Measurements from ENCODE around the gene PATE2. TPM values are rescaled to one million over a fixed set of nuclear protein-coding genes. Genes with fewer than 3 reads are reported as not detected.

The PATE2 gene
- total RNA-seq, 4 donors from 2014 or later = not detected

- ATAC-seq (ENCODE audit: low FRiP score) (no peak), DNase-seq (ENCODE audit: low spot score) (no peak)
- TF ChIP-seq CTCF (IDR thresholded peaks at IDR 0.05) = no peak
Observed at GRCh38 chr11:125763483-125763882, 15.1 kb downstream of the PATE2 start.

DNA sequence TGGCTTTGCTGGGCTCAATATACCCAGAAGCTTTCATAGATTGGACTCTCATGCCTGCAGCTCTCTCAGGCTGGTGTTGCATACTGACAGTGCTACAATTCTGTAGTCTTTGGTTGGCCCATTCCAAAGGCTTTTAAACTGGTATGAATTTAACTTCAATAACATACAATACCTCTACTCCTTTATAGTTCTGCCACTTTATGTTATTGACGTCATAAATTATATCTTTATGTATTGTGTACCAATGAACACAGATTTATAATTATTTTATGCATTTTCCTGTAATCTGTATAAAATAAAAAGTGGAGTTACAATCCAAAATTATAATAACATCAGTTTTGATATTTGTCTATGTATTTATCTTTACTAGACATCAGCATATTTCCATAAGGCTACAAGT lies 16.2 kb downstream of the PATE2 start:
- no peak for TF ChIP-seq CTCF (IDR thresholded peaks at IDR 0.05)
- ATAC-seq (ENCODE audit: low FRiP score) (no peak), DNase-seq (ENCODE audit: low spot score) (no peak)

DNA sequence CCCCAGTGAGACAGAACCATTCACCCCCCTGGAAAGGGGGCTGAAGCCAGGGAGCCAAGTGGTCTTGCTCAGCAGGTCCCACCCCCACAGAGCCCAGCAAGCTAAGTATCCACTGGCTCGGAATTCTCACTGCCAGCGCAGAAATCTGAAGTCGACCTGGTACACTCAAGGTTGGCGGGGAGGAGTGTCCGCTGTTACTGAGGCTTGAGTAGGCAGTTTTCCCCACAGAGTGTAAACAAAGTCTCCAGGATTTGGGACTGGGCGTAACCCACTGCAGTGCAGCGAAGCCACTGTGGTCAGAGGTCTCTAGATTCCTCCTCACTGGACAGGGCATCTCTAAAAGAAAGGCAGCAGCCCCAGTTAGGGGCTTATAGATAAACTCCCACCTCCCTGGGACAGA lies 22.6 kb downstream of the PATE2 start:
- TF ChIP-seq CTCF (IDR thresholded peaks at IDR 0.05) = no peak
- DNase-seq (ENCODE audit: low spot score) (no peak), ATAC-seq (ENCODE audit: low FRiP score) (no peak)

DNA sequence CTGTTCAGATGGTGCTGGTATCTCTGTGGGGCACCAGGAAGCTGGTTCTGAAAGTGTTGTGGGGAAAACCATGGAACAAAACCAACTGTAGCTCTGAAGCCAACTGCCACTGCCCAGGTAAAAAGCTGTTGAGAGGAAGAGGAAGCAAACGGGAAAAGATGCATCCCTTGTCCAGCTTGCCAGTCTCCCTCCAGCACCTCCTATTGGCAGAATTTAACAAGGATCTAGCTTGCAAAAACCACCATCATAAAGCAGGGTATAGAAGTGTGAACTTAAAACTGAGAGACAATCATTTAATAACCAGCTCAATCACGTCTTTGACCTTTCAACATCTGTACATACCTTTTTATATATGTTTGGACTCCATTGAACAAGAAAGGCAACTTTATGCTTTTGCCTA lies 28.0 kb downstream of the PATE2 start:
- ATAC-seq (ENCODE audit: low FRiP score) (no peak), DNase-seq (ENCODE audit: low spot score) (no peak)
- no peak for TF ChIP-seq CTCF (IDR thresholded peaks at IDR 0.05)

- DNase-seq (ENCODE audit: low spot score) = no peak
- TF ChIP-seq CTCF (IDR thresholded peaks at IDR 0.05) = no peak
- ATAC-seq (ENCODE audit: low FRiP score) = no peak
Observed at GRCh38 chr11:125745979-125746378, 32.6 kb downstream of the PATE2 start, which contains the start of gene PATE1. TSS of gene PATE1 (plus strand) at chr11:125746279. CDS start at chr11:125746305, 26 bp downstream.

DNA sequence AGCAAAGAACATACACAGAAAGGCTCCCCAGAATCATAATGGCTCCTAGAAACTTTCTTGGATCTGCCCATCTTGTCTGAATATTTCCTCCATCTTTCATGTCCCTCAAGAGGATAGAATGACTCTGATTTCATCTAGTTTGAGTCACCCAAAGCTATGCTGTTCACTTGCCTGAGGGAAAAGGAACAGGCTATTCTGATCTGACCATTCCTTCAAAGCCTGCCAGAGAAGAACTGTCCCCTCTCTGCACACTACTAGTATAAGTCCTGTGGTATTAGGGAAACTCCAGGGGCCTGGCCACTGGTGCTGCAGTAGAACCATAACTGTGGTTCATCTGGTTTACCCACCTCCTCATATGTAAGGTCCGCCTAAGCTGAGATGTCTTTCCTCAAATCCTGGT lies 34.9 kb downstream of the PATE2 start:
- ATAC-seq (ENCODE audit: low FRiP score) = no peak
- TF ChIP-seq CTCF (IDR thresholded peaks at IDR 0.05) = no peak
- DNase-seq (ENCODE audit: low spot score) = no peak

- DNase-seq (ENCODE audit: low spot score) (no peak), ATAC-seq (ENCODE audit: low FRiP score) (no peak)
- no peak for TF ChIP-seq CTCF (IDR thresholded peaks at IDR 0.05)
Observed at GRCh38 chr11:125740617-125741016, 38.0 kb downstream of the PATE2 start.
